Fibroblast of skin of right biceps (primary cell): Measurements from ENCODE around the gene ADAMTS2.
"Not testable (repeated sequence)": the region's sequence is repeated elsewhere in the genome, so short reads cannot be mapped to it uniquely, and the experiment has no call there.

Experiments used
- DNase-seq: peaks from one replicate; pipeline ENCODE4 v3.0.0-alpha.2; 2013

ADAMTS2 gene

GRCh38 chr5:179294131-179294780 lies 51.0 kb downstream of the ADAMTS2 start:
- no peak for DNase-seq

- no peak for DNase-seq
Measured at GRCh38 chr5:179292681-179293635, 52.3 kb downstream of the ADAMTS2 start.

- no peak for DNase-seq
Measured at GRCh38 chr5:179292202-179292601, 53.1 kb downstream of the ADAMTS2 start.

- DNase-seq: no peak
Measured at GRCh38 chr5:179290681-179291540, 54.4 kb downstream of the ADAMTS2 start.

- no peak for DNase-seq
Measured at GRCh38 chr5:179289756-179290385, 55.4 kb downstream of the ADAMTS2 start.

GRCh38 chr5:179288809-179289185 lies 56.5 kb downstream of the ADAMTS2 start:
- DNase-seq: no peak

GRCh38 chr5:179288101-179288808 lies 57.0 kb downstream of the ADAMTS2 start:
- no peak for DNase-seq

GRCh38 chr5:179287631-179288030 lies 57.6 kb downstream of the ADAMTS2 start:
- DNase-seq: no peak

- DNase-seq: no peak
Measured at GRCh38 chr5:179287071-179287470, 58.2 kb downstream of the ADAMTS2 start.

GRCh38 chr5:179285776-179286162 lies 59.5 kb downstream of the ADAMTS2 start:
- not testable (repeated sequence) for DNase-seq

GRCh38 chr5:179284751-179285631 lies 60.3 kb downstream of the ADAMTS2 start:
- DNase-seq: no peak

GRCh38 chr5:179283908-179284307 lies 61.4 kb downstream of the ADAMTS2 start:
- not testable (repeated sequence) for DNase-seq

- no peak for DNase-seq
Measured at GRCh38 chr5:179281694-179282093, 63.6 kb downstream of the ADAMTS2 start.

GRCh38 chr5:179280095-179280490 lies 65.2 kb downstream of the ADAMTS2 start:
- no peak for DNase-seq

- DNase-seq: no peak
Measured at GRCh38 chr5:179279347-179280094, 65.7 kb downstream of the ADAMTS2 start.

GRCh38 chr5:179278546-179278945 lies 66.7 kb downstream of the ADAMTS2 start:
- no peak for DNase-seq

- no peak for DNase-seq
Measured at GRCh38 chr5:179278119-179278518, 67.1 kb downstream of the ADAMTS2 start.

- no peak for DNase-seq
Measured at GRCh38 chr5:179276838-179277395, 68.3 kb downstream of the ADAMTS2 start.

GRCh38 chr5:179275941-179276837 lies 69.1 kb downstream of the ADAMTS2 start:
- peak; percentile 95 for DNase-seq
